HT-29 (cell line): ENCODE results near the gene L1TD1. TPM values are rescaled to one million over a fixed set of nuclear protein-coding genes. Genes with fewer than 3 reads are reported as not detected.
"Not testable (repeated sequence)": the region's sequence is repeated elsewhere in the genome, so short reads cannot be mapped to it uniquely, and the experiment has no call there.

ENCODE experiments used
- DNase-seq: peaks from one replicate; pipeline ENCODE4 v3.0.0-alpha.2; 2015; ENCODE audit warnings: low spot score
- total RNA-seq: library from RNA; depleted of rRNA; stranded (reverse); fragments of >200 nt; shearing (Covaris generic); gene quantifications from 2 replicates; pipeline ENCODE4 v1.2.3, GENCODE V29; 2014; rRNA removed

The L1TD1 gene
- total RNA-seq = not detected in 2 replicates

GRCh38 chr1:62194651-62195544, at the start of gene L1TD1:
Gene L1TD1 (plus strand): TSS chr1:62194849. CDS start chr1:62206629, 11,780 bp downstream.
- no peak for DNase-seq

- DNase-seq = no peak
These were observed 34.7 kb upstream of the L1TD1 start for GRCh38 chr1:62159940-62160348.

- DNase-seq = no peak
These were observed 32.9 kb upstream of the L1TD1 start for GRCh38 chr1:62161711-62162110.

GRCh38 chr1:62170380-62170779, 24.3 kb upstream of the L1TD1 start:
- DNase-seq = not testable (repeated sequence)

- peak; percentile 85 for DNase-seq
These were observed 19.0 kb upstream of the L1TD1 start for GRCh38 chr1:62175568-62176179.

GRCh38 chr1:62176597-62177312, 17.9 kb upstream of the L1TD1 start:
- DNase-seq = no peak

GRCh38 chr1:62177621-62178020, 17.0 kb upstream of the L1TD1 start:
- no peak for DNase-seq

GRCh38 chr1:62178372-62178771, 16.3 kb upstream of the L1TD1 start:
- DNase-seq = no peak

- DNase-seq = not testable (repeated sequence)
These were observed 14.6 kb upstream of the L1TD1 start for GRCh38 chr1:62180054-62180453.

GRCh38 chr1:62180639-62181038, 14.0 kb upstream of the L1TD1 start:
- DNase-seq = peak; percentile 76

- no peak for DNase-seq
These were observed 13.1 kb upstream of the L1TD1 start for GRCh38 chr1:62181532-62181931.

- not testable (repeated sequence) for DNase-seq
These were observed 12.5 kb upstream of the L1TD1 start for GRCh38 chr1:62182157-62182556.

- not testable (repeated sequence) for DNase-seq
These were observed 11.3 kb upstream of the L1TD1 start for GRCh38 chr1:62183164-62184020.

GRCh38 chr1:62184336-62184735, 10.3 kb upstream of the L1TD1 start:
- no peak for DNase-seq

GRCh38 chr1:62185233-62185632, 9.4 kb upstream of the L1TD1 start:
- not testable (repeated sequence) for DNase-seq

GRCh38 chr1:62185677-62186076, 9.0 kb upstream of the L1TD1 start:
- no peak for DNase-seq

GRCh38 chr1:62187548-62187947, 7.1 kb upstream of the L1TD1 start:
- DNase-seq = no peak

GRCh38 chr1:62188111-62188510, 6.5 kb upstream of the L1TD1 start:
- no peak for DNase-seq

GRCh38 chr1:62196086-62196690, 1.5 kb downstream of the L1TD1 start:
- DNase-seq = no peak

GRCh38 chr1:62198069-62198780, 3.6 kb downstream of the L1TD1 start:
- no peak for DNase-seq
